Measurements from ENCODE around the gene KIAA0753. TPM values are rescaled to one million over a fixed set of nuclear protein-coding genes. Genes with fewer than 3 reads are reported as not detected.

Gene KIAA0753
- total RNA-seq, 4 donors from 2014 or later, result 20.8 to 46.7 (median 25.6) TPM

DNA sequence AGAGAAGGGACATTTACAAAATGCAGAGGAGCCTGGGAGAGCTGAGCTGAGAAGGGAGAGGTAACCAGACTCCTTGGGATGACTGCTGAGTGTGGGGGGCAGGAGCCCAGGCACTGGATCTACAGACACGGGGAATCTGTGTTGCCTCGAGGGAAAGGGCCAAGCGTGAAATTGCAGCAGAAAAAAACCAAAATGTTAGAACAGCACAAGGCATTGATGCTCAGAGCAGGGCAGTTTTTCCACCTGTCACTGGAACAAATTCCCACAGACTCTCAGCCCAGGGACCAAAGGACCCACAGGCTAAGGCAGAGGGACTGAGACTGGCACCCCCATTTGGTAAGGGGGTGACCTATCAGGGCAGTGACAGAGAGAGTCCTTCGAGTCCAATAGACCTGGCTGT is 86.2 kb downstream of the KIAA0753 start:
- Histone ChIP-seq H3K9me3 (no peaks in the 10 kb centered on the region), H3K27me3 (no peaks in the 10 kb centered on the region), H3K36me3 (no peaks in the 10 kb centered on the region), H3K4me3 (replicated peaks in 1 of 3) (no peak overlapping the region), H3K4me1 (peaks cover 24 to 30% of the 10 kb centered on the region in 2 donors), H3K27ac (peak overlapping the region in 1 of 3 donors; percentile 49)
- TF ChIP-seq, protein P1, sequence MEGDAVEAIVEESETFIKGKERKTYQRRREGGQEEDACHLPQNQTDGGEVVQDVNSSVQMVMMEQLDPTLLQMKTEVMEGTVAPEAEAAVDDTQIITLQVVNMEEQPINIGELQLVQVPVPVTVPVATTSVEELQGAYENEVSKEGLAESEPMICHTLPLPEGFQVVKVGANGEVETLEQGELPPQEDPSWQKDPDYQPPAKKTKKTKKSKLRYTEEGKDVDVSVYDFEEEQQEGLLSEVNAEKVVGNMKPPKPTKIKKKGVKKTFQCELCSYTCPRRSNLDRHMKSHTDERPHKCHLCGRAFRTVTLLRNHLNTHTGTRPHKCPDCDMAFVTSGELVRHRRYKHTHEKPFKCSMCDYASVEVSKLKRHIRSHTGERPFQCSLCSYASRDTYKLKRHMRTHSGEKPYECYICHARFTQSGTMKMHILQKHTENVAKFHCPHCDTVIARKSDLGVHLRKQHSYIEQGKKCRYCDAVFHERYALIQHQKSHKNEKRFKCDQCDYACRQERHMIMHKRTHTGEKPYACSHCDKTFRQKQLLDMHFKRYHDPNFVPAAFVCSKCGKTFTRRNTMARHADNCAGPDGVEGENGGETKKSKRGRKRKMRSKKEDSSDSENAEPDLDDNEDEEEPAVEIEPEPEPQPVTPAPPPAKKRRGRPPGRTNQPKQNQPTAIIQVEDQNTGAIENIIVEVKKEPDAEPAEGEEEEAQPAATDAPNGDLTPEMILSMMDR (IDR thresholded peaks at IDR 0.05), result no peak
- TF ChIP-seq POLR2A (IDR thresholded peaks at IDR 0.05), result no peak
- 68 to 72% methylated on average over 4 of the region's 4 CpGs for WGBS, 2 donors
- DNase-seq, result no peak
- intact Hi-C loops (cut with DNase I), result no loop called here

DNA sequence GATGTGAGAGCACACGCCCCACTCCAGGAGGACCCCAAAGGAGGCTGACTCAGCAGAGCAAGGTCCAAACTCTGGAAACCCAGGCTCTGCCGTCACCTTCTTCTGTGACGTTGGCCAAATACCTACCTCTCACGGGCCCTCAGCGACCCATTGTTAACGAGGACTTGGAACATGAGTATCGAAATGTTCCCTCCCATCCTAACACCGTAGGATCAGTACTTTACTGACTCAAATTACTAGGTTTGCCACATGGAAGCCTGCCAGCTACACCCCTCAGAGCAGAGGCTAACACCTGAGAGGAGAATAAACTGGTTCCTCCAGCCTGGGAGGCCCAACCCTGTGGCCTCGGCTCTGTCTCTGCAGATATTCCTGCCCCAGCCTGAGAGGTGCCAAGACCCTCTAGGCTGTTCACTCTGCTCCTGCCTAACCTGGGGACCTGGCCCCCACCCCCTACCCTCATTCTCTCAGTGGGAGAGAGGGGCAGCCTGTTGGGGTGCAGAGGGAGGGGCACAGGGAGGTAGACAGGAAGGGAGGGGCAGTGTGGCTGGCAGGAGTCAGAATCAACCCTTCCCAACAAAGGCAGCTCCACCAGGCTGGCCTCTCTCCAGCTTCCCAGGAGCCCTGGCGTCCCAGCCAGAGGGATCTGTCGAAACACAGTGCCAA is 88.5 kb downstream of the KIAA0753 start:
- peaks cover 24 to 44% of the 10 kb centered on the region in 2 donors for H3K4me1 ChIP-seq
- H3K36me3 ChIP-seq, result no peaks in the 10 kb centered on the region
- H3K27ac ChIP-seq, result peak overlapping the region; percentile 77 to 95 (median 81)
- no peaks in the 10 kb centered on the region for H3K9me3 ChIP-seq
- intact Hi-C loops (cut with DNase I), result no loop called here
- WGBS, 2 donors, result 19 to 31% methylated on average over 11 of the region's 11 CpGs
- peak in 1 of 2 donors; percentile 19 for TF ChIP-seq POLR2A (IDR thresholded peaks at IDR 0.05)
- TF ChIP-seq, protein P1 (IDR thresholded peaks at IDR 0.05), result no peak
- DNase-seq, result peak; percentile 96
- H3K27me3 ChIP-seq, result no peaks in the 10 kb centered on the region
- no peak overlapping the region for H3K4me3 ChIP-seq (replicated peaks in 1 of 3)

DNA sequence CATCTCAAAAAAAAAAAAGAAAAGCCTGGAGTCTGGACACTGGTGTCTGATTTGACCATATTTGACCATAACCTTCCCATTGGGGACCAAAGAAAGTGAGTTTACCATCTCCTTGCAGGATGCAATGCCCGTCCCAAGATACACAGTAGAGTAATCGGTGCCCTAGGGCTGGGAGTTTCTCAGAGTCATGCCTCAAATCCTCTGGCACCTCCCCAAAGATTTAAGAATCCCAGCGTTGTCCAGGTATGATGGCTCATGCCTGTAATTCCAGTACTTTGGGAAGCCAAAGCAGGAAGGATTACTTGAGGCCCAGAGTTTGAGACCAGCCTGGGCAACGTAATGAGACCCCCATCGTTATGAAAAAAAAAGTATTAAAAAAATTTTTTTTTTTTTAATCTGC is 89.2 kb downstream of the KIAA0753 start:
- intact Hi-C loops (cut with DNase I), result no loop called here
- H3K4me3 ChIP-seq (replicated peaks in 1 of 3), result no peak overlapping the region
- TF ChIP-seq, protein P1 (IDR thresholded peaks at IDR 0.05), result no peak
- TF ChIP-seq POLR2A (IDR thresholded peaks at IDR 0.05), result no peak
- no peaks in the 10 kb centered on the region for H3K9me3 ChIP-seq
- peak; percentile 54 to 60 for DNase-seq
- no peaks in the 10 kb centered on the region for H3K27me3 ChIP-seq
- H3K27ac ChIP-seq, result peak overlapping the region; percentile 77 to 95 (median 81)
- no peaks in the 10 kb centered on the region for H3K36me3 ChIP-seq
- WGBS, 2 donors, result 48% methylated on average over 5 of the region's 5 CpGs
- peaks cover 24 to 44% of the 10 kb centered on the region in 2 donors for H3K4me1 ChIP-seq

DNA sequence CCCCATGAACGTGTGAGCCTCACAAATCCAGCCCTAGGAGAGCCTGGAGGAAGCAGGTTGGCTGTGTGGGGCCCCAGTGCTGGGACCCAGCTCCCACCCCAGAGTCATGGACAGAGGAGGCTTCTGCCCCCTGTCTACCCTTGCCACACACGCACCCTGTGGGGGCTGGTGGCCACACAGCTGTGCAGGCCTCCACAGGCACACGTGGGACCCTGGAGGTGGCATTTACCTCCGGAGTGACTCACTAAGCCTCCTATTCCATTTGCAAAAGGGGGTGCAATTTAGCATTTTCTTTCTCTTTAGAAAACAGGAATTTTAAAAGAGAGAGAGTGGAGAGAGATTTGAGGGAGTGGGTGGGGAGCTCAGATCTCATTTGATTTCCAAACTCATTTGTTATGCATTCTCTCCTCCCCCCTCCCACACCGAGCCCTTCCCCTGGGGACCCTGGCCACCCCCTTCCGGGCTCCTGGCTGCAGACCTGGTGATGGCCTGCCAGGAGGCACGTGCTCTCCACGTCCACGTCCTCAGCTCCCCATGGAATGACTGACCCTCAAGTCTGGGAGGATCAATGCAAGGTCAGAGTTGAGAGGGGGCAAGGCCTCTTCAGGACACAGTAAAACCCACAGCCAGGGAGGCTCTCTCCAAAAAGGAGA is 91.0 kb downstream of the KIAA0753 start:
- TF ChIP-seq, protein P1 (IDR thresholded peaks at IDR 0.05), result no peak
- TF ChIP-seq POLR2A (IDR thresholded peaks at IDR 0.05), result no peak
- no peaks in the 10 kb centered on the region for H3K36me3 ChIP-seq
- peak overlapping the region in 2 of 3 donors; percentile 20 to 30 for H3K27ac ChIP-seq
- no peak overlapping the region for H3K4me3 ChIP-seq (replicated peaks in 1 of 3)
- no peaks in the 10 kb centered on the region for H3K27me3 ChIP-seq
- 56 to 64% methylated on average over 7 to 9 of the region's 9 CpGs for WGBS, 2 donors
- no peaks in the 10 kb centered on the region for H3K9me3 ChIP-seq
- H3K4me1 ChIP-seq, result peaks cover 12 to 29% of the 10 kb centered on the region in 2 donors
- no peak for DNase-seq
- intact Hi-C loops (cut with DNase I), result no loop called here
